LNCAP (cell line): Measurements from ENCODE around the gene CDC40.

Experiments used
- TF ChIP-seq, protein P1 (sequence below): fragments of 450-650 bp; IDR thresholded peaks from 2 replicates; pipeline ENCODE4 v1.5.1; 2017; ENCODE audit warnings: mild to moderate bottlenecking

CDC40 gene

GRCh38 chr6:110211753-110212152 is 31.5 kb downstream of the CDC40 start:
- TF ChIP-seq, protein P1, sequence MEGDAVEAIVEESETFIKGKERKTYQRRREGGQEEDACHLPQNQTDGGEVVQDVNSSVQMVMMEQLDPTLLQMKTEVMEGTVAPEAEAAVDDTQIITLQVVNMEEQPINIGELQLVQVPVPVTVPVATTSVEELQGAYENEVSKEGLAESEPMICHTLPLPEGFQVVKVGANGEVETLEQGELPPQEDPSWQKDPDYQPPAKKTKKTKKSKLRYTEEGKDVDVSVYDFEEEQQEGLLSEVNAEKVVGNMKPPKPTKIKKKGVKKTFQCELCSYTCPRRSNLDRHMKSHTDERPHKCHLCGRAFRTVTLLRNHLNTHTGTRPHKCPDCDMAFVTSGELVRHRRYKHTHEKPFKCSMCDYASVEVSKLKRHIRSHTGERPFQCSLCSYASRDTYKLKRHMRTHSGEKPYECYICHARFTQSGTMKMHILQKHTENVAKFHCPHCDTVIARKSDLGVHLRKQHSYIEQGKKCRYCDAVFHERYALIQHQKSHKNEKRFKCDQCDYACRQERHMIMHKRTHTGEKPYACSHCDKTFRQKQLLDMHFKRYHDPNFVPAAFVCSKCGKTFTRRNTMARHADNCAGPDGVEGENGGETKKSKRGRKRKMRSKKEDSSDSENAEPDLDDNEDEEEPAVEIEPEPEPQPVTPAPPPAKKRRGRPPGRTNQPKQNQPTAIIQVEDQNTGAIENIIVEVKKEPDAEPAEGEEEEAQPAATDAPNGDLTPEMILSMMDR: no peak

DNA sequence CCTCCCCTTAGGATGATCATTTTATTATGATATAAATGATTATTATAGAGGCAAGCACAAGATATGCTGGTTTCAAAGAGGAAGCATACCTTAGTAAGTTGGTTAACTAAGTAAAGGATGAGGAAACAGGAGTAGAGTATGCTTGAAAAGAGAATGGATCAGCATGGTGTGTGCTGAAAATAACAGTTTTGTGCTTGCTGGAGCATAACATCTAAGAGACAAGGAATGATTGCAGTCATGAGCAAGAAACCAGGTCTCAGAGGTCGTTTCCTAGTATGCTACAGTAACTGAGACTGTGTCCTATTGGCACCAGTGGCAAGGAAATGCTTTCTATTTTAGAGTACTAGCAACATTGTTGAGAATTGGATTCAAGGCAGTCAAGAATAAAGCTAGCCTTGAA is 34.1 kb downstream of the CDC40 start:
- TF ChIP-seq, protein P1: no peak

DNA sequence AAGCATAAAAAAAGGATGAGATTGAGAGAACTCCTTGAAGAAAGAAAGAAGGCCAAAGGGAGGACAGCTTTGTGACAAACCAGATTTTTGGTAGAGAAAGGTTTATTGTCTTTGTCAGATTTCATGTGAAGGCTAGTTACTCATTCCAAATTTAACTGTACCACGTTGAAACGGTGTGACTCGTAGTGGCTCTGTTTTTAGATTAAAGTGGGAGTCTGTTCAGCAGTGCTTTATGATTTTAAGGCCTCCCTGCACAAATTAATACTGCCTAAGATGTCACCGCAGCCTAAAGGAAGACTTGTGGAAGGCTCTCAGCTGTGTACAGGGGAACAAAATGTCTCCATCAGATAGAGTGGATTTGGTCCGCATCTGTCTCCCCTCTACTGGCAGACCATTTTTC is 35.9 kb downstream of the CDC40 start:
- TF ChIP-seq, protein P1: no peak

- TF ChIP-seq, protein P1: no peak
Measured at GRCh38 chr6:110217266-110217665, 37.0 kb downstream of the CDC40 start.

DNA sequence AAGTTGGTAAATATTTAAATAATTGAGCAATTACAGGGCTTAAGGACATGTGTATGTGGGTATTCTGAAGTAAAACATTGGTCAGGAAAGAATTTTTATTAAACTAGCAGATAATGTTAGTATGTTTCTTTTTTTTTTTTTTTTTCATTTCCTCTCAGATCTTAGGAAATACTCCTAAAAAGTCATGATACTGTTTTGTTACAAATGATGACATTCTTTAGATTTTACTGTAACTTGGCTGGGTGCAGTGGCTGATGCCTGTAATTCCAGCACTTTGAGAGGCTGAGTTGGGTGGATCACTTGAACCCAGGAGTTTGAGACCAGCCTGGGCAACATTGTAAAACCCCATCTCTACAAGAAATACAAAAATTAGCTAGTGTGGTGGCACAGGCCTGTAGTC is 41.5 kb downstream of the CDC40 start:
- TF ChIP-seq, protein P1: no peak

DNA sequence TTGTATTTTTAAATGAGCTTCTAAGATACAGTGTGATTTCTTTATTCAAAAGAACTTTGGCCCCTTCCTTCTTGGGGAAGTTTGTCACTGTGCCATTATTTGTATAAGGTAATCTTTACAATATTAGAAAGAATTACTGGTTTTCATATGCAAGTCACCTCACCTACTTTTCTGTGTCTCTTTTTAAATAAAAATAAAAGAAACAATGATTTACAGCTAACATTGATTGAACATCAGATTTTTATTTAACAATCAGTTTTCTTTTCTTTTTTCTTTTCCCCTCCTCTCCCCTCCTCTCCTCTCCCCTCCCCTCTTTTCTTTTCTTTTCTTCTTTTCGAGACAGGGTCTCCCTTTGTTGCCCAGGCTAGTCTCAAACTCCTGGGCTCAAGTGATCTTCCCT is 46.0 kb downstream of the CDC40 start:
- TF ChIP-seq, protein P1: no peak

- TF ChIP-seq, protein P1: no peak
Measured at GRCh38 chr6:110232450-110232849, 52.2 kb downstream of the CDC40 start.

GRCh38 chr6:110233770-110234374 is 53.6 kb downstream of the CDC40 start:
- TF ChIP-seq, protein P1: no peak
